HG03064 (cell line): ENCODE data around the gene MON2.

Experiments
- ATAC-seq: cut with Tn5 transposase; IDR thresholded peaks from one replicate; pipeline ENCODE4 v1.9.1; 2021; ENCODE audit warnings: low read depth; ENCODE audit not compliant: unreplicated experiment

The MON2 gene

DNA sequence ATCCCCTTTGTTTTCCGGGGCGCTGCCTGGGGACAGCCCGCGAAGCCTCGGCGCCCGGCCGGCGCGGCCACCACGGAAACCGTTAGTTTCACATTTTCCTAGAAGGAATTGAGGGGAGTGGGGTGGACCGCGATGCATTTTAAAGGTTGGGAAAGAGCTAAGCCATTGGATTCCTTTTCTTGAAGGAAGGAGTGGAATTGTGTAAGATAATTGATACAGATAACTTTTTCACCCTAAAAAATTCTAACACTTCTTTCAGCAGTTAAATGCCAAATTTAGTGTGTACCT, 137.1 kb downstream of the MON2 start:
- ATAC-seq: no peak

DNA sequence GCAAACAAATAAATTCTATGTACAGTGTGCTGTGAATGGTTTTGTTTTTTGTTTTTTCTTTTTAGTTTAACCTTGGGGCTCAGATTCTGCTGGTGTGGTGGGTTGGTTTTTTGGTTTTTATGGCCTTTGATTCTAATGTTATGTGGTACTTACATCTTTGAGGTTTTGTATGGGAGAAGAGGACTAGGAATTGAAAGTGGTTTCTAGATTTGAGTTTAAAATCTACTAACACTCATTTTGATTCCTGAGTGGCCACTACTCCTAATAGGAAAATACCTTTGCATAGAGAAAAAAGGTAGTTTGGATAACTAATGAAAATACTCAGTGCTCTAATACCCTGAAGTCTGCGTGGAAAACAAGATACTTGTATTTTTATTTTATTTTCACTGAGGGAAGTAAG, 137.7 kb downstream of the MON2 start:
- ATAC-seq: no peak

DNA sequence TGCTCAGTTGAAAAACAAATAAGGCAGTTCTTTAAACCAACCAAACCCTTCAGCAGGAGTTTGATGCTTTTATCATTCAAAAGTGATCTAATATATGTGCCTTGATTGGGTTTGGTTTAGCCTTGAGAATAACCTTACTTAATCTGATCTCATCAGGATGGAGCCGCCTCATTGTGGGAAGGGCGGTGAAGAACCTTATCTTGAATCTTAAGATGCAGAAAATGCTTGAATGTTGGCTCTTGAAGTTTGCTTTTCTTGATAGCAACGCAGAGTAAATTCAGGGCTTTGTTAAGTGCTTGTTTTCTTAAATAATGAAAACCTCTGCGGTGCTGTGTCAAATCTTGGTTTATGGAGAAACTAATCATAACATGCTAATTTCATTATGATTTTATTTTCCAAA, 138.2 kb downstream of the MON2 start:
- ATAC-seq: no peak

DNA sequence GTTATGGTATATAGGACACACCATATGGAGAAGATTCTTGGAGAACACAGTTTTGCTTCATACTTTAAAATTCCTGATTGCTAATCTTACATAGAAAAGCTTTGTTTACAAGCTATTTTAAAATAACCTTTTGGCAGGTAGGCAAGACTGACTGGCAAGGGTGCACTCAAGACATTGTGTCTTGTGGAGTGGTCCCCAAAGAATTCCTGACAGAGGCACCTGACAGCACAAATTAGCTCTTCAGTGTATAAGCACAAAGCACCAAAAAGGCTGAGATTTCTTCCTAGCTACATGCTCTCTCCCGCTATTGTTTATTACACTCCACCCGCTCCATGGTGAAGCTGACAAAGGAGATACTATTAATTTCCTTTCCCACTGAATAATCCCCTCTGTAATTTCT, 139.4 kb downstream of the MON2 start:
- no peak for ATAC-seq

DNA sequence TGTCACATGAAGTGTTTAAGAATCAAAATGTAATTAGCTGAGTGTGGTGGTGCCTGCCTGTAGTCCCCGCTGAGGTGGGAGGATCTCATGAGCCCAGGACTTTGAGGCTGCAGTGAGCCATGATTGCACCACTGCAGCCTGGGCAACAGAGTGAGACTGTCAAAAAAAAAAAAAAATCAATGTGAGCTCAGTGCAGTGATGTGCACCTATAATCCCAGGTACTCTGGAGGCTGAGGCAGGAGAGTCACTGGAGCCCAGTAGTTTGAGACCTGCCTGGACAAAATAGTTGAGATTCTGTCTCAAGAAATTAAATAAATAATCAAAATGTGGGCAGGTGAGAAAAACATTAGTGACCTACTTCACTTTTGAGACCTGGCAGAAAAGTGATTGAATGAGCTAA, 140.0 kb downstream of the MON2 start:
- ATAC-seq: no peak

DNA sequence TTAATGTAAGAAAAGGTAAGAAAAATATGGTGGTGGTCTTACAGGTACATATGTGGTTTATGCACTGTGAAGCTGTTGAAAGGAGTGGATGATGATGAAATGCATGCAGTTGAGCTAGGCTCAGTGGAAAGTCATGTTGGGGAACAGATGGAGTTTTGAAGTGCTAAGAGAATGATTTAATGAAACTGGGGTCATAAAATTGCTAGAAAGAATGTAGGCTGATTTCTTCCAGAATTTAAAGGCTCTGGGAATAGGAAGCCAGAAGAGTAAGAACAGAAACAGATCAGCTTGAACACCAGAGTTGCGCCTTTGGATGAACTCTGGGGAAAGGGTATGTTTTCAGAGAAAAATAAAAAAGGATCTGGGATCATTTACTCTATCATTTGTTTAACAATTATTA, 146.5 kb downstream of the MON2 start:
- no peak for ATAC-seq

DNA sequence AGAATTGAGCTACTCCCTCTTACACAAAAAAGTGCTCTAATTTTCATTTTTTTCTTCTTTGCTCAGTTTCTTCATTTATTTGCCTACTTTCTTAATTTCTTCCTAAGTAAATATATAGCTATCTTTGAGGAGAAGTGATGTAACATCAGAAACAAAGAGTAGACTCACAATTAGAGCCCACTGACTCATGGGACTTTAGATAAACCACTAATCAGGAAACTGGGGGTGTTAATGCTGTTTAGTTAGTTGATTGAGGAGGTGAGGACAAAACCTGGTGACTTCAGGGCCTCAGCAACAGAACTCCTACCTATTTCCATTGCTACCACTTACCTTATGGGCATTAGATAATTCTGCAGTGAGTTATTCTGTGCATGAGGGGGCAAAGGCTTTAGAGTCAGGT, 151.7 kb downstream of the MON2 start:
- no peak for ATAC-seq

DNA sequence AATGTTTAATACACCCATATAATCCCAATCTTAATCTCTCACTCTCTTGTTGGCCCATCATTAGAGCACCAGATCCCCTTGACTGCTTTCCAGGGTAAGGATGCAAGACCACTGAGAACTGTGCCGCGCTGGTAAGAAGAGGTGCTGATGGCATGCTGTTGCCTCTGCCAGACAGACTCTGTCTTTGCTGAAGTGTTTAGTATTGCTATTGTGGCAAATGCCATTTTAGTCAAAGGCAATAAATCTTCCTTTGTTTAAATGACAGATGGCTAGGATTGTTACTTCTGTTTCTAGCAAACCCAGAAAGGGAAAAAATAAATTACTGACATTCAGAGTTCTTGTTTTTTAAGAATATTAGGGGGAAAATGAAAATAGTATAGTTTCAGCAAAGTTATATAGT, 152.3 kb downstream of the MON2 start:
- no peak for ATAC-seq

DNA sequence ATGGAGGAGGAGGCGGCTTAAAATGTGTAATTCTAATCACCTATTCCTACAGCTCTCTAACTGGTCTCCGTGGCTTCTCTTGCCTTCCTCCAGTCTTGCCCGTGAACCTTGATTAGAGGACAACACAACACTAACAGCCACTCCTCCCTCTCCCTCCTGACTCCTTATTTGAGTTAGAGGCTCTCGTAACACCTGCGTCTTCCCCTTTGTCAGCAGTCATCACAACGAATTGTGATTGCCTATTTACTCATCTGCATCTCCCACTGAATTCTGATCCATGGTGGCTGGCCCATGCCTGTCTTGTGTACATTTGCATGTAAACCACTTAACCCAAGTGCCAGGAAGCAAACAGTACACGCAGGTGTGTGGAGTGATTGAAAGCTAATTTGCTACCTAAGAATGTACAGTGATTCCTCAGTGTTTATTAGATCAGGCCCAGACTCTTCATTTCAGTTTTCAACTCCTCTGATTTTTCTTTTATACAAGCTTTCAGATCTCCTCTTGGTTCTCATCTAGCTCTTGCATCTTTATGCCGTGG, 154.5 kb downstream of the MON2 start:
- ATAC-seq: no peak

DNA sequence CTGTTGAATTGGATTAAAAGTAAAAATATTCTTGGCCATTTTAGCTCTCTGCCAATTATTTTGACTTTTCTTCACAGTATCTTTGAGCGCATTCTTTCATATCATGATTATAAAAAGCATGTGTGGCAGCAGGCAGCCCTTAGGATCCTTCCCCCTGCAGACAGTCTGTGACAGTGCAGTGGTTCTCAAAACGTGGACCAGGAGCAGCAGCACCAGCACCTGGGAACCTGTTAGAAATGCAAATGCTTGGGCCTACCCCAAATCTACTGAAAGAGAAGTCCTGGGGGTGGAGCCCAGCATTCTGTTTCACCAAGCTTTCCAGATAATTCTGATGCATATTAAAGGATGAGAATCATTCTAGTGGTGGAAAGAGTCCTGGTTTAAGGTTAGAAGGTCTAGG, 155.6 kb downstream of the MON2 start:
- ATAC-seq: no peak

DNA sequence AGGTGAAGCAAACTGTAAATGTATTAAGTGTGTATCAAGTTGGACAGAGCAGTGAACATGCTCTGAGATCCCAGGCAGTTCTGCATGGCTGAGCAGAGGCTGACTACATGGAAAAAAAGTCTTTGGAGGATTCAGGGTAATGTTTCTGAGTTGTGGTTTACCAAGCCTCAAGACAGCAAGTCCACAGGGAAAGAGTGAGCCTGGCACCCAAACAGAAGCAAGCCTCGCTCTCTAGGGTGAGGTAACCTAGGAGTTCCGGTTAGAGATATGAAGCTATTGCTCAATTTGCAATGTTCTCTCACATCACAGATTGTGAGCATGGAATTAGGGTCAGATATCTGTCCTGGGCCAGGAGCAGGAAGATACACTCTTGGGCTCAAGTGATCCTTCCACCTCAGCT, 158.6 kb downstream of the MON2 start:
- no peak for ATAC-seq

DNA sequence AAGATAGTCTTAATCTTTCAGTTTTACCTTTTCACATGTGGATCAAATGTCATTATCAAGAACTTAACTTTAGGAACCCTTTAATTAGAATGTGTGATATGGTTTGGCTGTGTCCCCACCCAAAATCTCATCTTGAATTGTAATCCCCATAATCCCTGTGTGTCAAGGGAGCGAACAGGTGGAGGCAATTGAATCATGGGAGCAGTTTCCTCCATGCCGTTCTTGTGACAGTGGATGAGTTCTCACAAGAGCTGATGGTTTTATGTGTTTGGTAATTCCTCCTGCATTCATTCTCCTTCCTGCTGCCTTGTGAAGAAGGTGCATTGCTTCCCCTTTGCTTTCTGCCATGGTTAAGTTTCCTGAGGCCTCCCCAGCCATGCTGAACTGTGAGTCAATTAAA, 160.6 kb downstream of the MON2 start:
- no peak for ATAC-seq

DNA sequence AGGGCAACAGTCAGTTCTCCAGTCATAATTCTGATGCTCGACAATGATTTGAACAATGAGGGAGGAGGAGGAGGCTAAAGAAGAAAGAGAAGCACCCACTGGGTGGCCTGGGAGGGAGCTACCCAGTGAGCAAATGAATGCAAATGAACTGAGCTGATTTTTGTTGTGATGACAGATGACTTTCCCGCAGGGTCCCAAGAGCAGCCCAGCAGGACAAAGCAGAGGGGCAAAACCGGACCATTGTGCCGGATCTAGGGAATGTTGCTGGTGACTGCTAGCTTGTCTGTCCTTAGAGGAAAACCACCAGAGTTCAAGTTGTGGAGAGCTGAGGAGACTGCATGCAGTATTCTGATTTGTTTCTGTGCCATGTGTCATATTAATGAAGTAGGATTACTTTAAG, 162.8 kb downstream of the MON2 start:
- ATAC-seq: no peak

DNA sequence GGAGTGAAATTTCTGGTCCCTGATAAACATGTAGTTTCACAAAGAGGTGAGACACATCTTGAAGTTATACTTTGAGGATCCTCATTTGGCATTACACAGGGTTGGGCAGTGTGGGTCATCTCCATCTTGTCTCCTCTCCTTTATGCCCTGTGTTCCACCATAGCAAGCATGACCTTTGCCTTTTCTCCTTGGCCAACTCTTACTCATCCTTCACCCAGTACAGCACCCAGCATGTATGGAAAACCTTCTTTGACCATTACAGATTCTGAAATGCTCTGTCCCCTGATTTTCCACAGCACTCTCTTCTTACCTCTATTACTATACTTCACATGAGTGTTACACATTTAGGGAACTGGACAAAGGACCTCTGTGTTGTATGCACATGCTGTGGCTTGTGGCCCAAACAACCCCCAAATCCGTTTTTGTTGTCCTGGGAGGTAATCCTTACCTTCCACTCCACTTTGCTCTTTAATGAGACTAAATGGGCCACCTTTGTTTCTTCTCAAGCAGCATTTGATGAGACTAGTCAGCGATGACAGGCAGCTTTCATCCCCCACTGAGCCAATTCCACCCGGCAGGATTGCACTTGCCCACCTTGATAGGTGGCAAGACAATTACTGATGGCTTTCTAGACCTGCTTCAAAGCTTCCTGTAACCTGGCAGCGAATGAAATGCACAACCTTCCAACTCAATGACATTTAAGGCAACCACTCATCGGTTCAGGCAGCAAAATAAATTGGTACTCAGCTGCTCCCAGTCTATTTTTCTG, 163.5 kb downstream of the MON2 start:
- no peak for ATAC-seq

DNA sequence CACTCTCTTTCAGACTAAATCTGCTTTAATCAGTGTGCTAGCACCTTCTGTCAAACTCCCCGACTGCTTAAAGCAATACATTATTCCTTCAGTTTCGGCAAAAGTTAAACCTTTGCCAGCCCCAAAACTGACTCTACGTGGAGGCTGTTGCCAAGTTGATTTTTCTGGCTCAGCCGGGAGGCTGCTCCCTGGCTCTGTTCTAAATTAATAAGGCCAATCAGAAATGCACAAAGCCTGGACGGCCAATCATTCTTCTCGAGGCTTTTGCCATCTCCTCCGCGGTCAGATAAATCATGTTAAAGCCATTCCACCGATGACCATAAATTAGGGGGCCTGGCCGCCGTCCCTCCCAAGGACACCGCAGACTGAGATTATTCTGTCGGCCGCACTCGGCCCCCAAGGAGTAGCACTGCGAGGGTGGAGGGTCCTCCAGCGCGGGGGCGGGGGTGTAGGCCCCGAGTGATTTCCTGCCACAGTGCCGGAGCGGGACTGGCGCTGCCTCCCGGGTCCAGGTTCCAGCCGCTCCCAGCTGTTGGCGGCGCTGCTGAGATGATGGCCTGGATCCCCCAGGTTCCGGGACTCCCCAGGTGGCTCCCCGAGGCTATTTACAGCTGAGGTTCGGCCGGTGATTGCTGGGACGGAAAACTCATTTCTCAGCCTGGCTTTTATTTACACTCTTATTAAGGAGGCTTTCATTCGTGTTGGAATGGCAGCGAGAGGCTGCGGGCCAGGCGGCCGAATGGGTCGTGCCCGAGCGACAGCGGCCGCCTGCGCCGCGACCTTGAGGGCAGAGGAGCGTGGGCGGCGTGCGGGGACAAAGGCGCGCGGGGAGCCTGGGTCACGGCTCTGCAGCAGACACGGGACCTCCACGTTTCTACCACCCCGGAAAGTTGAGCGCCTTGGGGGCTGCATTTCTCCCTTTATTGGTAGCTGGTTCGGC, 165.1 kb downstream of the MON2 start:
- ATAC-seq: peak; percentile 77

DNA sequence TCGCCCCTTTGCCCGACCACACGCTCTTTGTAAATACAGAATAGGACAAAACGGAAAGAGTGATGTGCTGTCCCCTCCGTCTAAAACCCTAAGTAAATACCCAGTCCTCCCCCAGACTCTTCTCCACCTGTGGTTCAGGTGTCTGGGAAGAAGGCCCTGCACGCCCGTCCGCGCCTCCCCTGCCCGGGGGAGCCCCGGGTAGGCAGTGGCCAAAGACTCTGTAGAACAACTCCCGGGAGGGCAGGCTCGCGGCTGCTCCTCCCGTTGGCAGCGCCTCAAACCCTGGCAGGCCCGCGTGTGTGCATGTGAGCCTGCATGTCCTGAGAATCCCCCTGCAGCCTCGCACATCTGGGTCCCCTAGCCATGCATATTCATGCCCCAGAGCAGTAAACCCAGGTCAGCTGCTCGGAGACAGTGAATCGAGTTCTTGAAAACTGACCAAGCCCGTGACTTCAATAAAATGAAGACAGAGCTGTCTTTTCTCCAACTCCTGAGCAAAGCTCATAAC, 165.8 kb downstream of the MON2 start:
- ATAC-seq: peak; percentile 40

DNA sequence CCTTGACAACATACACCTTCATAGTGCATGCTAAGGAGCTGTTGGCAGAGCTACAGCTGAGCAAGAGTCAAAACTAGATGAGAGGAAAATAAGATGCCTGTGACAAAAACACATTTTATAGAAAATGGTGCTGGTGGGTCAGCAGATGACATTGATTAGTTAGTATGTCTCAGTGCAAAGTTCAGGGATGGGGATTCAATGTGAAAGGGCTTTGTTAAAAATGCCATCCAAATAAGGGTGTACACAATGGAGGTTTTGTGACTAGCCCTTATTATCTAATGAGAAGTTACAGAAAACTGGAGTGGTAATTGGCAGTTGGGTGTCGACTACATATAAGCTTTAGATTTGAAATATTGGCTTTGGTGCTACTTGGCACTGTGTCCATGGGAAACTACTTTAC, 169.0 kb downstream of the MON2 start:
- ATAC-seq: no peak

DNA sequence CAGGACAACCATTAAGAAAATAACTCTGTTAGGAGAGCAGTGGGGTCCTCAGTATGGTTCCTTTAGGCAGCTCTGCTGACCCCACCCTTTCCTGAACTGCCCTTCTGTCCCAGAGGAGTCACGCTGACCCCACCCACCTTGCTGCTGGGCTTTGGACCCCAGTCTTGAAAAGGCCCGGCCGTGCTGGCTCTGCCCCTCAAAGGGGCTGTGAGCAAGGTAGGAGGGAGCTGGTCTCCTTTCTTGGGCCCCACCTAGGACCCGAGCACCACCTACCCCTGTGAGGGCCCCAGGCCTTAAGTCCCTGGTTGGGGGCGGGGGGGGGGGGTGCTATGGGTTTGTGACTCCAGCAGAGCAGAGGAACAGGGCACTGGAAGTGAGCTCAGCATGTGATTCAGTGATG, 171.1 kb downstream of the MON2 start:
- ATAC-seq: no peak

DNA sequence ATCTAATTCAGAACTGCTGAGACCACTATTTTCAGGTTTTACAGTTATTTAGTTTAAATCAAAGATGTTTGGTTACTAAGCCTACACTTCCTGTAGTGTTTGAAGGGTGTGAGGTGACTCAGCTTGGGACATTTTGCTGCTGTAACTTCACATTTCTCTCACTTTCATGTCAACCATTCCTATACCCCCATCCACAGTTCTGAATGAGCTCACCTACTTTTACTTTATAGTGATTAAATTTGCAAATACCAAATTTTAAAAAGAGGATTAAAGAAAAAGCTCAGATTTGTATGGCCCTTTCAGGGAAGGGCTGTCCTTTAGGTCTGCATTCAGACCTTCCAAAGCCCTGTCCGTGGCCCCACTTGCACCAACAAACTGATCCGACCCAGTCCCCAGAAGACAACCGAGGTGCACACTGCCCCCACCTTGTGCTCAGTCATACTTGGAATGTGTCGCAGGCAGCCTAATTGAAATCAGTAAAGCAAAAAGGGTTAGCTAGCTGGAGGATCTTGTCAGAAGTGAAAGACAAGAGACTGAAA, 174.4 kb downstream of the MON2 start:
- ATAC-seq: peak; percentile 93

DNA sequence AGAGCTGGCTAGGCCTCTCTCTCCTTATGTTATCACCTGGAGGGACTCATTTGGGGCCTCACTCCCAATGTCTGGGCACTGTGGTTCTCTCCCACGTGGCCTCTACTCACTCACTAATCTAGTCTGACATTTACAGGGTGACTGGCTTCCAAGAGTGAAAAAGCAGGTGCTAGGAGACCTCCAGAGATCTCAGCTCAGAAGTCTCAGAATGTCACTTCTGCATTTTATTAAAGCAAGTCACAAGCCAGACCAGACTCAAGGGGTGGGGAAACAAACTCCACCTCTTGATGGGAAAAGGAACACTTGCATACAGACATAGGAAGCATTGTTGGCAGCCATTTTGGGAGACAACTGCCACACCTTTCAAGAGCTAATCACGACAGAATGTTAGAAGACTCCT, 175.9 kb downstream of the MON2 start:
- ATAC-seq: no peak

DNA sequence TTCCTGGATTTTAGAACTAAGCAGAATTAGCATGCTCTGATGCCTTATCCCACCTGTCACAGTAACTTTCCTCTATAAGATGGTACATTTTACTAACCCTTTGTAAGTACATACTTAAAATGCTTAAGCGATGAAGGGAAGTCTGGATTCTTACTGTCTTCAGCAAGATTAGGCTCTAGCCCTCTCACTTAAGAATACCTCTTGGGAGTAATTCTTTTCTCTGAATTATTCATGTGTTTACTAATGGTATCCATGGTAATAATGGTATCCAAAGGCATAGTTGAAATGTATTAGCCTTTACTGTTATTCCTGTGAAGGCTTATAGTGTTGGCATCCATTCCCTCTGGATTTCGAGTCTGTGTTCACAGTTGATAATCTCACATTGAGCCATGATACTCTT, 176.9 kb downstream of the MON2 start:
- ATAC-seq: no peak
